ENCODE measurements around the gene UCK1. TPM values are rescaled to one million over a fixed set of nuclear protein-coding genes. Genes with fewer than 3 reads are reported as not detected.

The UCK1 gene
- total and polyA plus RNA-seq, 8 donors, result 9.9 to 143 (median 31.6) TPM

DNA sequence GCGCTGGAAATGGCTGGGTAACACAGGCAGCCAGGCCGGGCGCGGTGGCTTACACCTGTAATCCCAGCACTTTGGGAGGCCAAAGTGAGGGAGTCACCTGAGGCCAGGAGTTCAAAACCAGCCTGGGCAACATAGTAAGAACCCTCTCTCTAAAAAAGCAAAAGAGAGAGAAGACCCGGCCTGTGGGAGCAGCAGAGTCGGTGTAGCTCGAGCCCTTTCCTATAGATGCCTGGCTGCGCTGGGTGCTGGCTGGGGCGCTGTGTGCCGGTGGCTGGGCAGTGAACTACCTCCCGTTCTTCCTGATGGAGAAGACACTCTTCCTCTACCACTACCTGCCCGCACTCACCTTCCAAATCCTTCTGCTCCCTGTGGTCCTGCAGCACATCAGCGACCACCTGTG, 9.2 kb downstream of the UCK1 start:
- no peak overlapping the region for H3K4me3 ChIP-seq
- intact Hi-C loops (cut with DNase I; ENCODE audit: low total_unique reads), result no loop called here
- TF ChIP-seq CTCF (IDR thresholded peaks at IDR 0.05) (no peak), EP300 (IDR thresholded peaks at IDR 0.05) (no peak), POLR2A (IDR thresholded peaks at IDR 0.05) (no peak), POLR2AphosphoS5 (IDR thresholded peaks at IDR 0.05) (no peak)
- H3K4me1 ChIP-seq, result peaks cover 0 to 13% (median 0%) of the 10 kb centered on the region in 4 donors
- DNase-seq, result no peak
- H3K9me3 ChIP-seq, result no peaks in the 10 kb centered on the region
- 89 to 97% (median 96%) methylated on average over 13 of the region's 13 CpGs for WGBS, 5 donors
- no peak overlapping the region for H3K27ac ChIP-seq
- peaks cover 69 to 100% (median 99%) of the 10 kb centered on the region in 4 donors for H3K36me3 ChIP-seq
- no peaks in the 10 kb centered on the region for H3K27me3 ChIP-seq

DNA sequence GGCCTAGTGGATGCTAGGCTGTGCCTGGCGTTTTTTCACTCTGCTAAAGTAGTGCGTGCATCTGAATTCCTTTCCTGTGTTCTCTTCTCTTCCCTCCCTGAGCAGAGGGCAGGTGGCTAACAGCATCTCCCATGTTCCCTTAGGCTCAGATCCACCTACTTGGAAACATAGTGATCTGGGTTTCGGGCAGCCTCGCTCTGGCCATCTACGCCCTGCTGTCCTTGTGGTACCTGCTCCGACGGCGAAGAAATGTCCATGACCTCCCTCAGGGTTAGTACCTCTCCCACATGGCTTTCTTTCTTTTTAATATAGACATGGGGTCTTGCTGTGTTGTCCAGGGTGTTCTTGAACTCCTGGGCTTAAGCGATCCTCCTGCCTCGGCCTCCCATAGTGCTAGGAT, 9.9 kb downstream of the UCK1 start:
- H3K27me3 ChIP-seq, result no peaks in the 10 kb centered on the region
- H3K36me3 ChIP-seq, result peaks cover 70 to 100% (median 99%) of the 10 kb centered on the region in 4 donors
- H3K9me3 ChIP-seq, result no peaks in the 10 kb centered on the region
- H3K4me1 ChIP-seq, result peaks cover 0 to 13% (median 0%) of the 10 kb centered on the region in 4 donors
- no peak for TF ChIP-seq POLR2AphosphoS5 (IDR thresholded peaks at IDR 0.05)
- no peak for TF ChIP-seq POLR2A (IDR thresholded peaks at IDR 0.05)
- TF ChIP-seq CTCF (IDR thresholded peaks at IDR 0.05), result no peak
- no peak for TF ChIP-seq EP300 (IDR thresholded peaks at IDR 0.05)
- intact Hi-C loops (cut with DNase I; ENCODE audit: low total_unique reads), result no loop called here
- no peak for DNase-seq
- no peak overlapping the region for H3K27ac ChIP-seq
- H3K4me3 ChIP-seq, result no peak overlapping the region
- WGBS, 5 donors, result 92 to 98% (median 94%) methylated on average over 10 of the region's 10 CpGs

GRCh38 chr9:131520503-131520902, 10.6 kb downstream of the UCK1 start:
- no peaks in the 10 kb centered on the region for H3K9me3 ChIP-seq
- H3K4me1 ChIP-seq, result peaks cover 0 to 13% (median 0%) of the 10 kb centered on the region in 4 donors
- H3K36me3 ChIP-seq, result peaks cover 68 to 100% (median 99%) of the 10 kb centered on the region in 4 donors
- no peaks in the 10 kb centered on the region for H3K27me3 ChIP-seq
- DNase-seq, result no peak
- no peak overlapping the region for H3K4me3 ChIP-seq
- no peak for TF ChIP-seq POLR2A (IDR thresholded peaks at IDR 0.05)
- TF ChIP-seq POLR2AphosphoS5 (IDR thresholded peaks at IDR 0.05), result no peak
- TF ChIP-seq EP300 (IDR thresholded peaks at IDR 0.05), result no peak
- no peak for TF ChIP-seq CTCF (IDR thresholded peaks at IDR 0.05)
- intact Hi-C loops (cut with DNase I; ENCODE audit: low total_unique reads), result no loop called here
- 83 to 85% (median 83%) methylated on average over 16 of the region's 16 CpGs for WGBS, 5 donors
- H3K27ac ChIP-seq, result no peak overlapping the region

DNA sequence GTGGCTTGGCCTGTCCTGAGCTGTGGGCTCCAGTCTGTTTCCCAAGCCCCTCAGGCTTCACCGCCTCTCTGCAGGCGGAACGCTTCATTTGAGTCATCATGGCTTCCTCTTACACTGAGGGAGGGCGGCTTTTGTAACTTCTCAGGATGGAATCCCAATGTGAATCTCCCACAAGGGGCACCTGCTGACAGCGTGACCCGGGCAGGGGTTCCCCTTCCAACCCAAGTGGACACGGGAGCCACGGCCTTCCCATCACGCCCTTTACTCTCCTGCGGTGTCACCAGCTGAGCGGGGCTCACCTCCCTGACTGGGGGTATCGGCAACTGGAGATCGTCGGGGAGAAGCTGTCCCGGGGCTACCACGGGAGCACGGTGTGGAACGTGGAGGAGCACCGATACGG, 12.5 kb downstream of the UCK1 start:
- TF ChIP-seq EP300 (IDR thresholded peaks at IDR 0.05) (no peak), POLR2A (IDR thresholded peaks at IDR 0.05) (no peak), CTCF (IDR thresholded peaks at IDR 0.05) (no peak)
- 94 to 97% (median 97%) methylated on average over 14 to 20 of the region's 20 CpGs for WGBS, 5 donors
- H3K27ac ChIP-seq, result peak overlapping the region in 1 of 5 donors; percentile 65
- no peak overlapping the region for H3K4me3 ChIP-seq
- peaks cover 0 to 13% (median 0%) of the 10 kb centered on the region in 4 donors for H3K4me1 ChIP-seq
- H3K9me3 ChIP-seq, result no peaks in the 10 kb centered on the region
- H3K27me3 ChIP-seq, result no peaks in the 10 kb centered on the region
- no peak for DNase-seq
- H3K36me3 ChIP-seq, result peaks cover 65 to 100% (median 99%) of the 10 kb centered on the region in 4 donors
- intact Hi-C loops (cut with DNase I; ENCODE audit: low total_unique reads), result no loop called here

Measured in stomach (tissue), 9 donors.